Activated CD4-positive, alpha-beta T cell treated with anti-CD3 and anti-CD28 coated beads for 36 hours (primary cell): ENCODE results near the gene OTOGL. TPM values are rescaled to one million over a fixed set of nuclear protein-coding genes. Genes with fewer than 3 reads are reported as not detected.
"Not testable (repeated sequence)": the region's sequence is repeated elsewhere in the genome, so short reads cannot be mapped to it uniquely, and the experiment has no call there.

ENCODE experiments used
- ATAC-seq: fragments of 200-7000 bp; cut with Tn5 transposase; one replicate; pipeline ENCODE4 v1.10.0; 2021; ENCODE audit warnings: mild to moderate bottlenecking, moderate library complexity
- CTCF ChIA-PET: fragments of 350-600 bp; sonication (Branson Sonifier 250); formaldehyde crosslinking; loops from one replicate; lab custom pipeline; 2021; ENCODE audit warnings: antibody characterized with exemption; lab: Charles Lee
- POLR2A ChIA-PET: fragments of 350-600 bp; sonication (Branson Sonifier 250); formaldehyde crosslinking; loops from one replicate; lab custom pipeline; 2021; ENCODE audit warnings: antibody characterized with exemption, inconsistent platforms; lab: Charles Lee
- DNase-seq: peaks from one replicate; pipeline ENCODE4 v3.0.0-alpha.2; 2020
- H3K27ac Mint-ChIP-seq: one replicate; pipeline ENCODE4 v1.8.0; 2021; ENCODE audit warnings: mixed read lengths
- H3K27me3 Mint-ChIP-seq: one replicate; pipeline ENCODE4 v1.8.0; 2021; ENCODE audit warnings: mixed read lengths
- H3K36me3 Mint-ChIP-seq: one replicate; pipeline ENCODE4 v1.8.0; 2021; ENCODE audit warnings: low read depth, mixed read lengths
- H3K4me1 Mint-ChIP-seq: one replicate; pipeline ENCODE4 v1.8.0; 2021; ENCODE audit warnings: mixed read lengths
- H3K4me3 Mint-ChIP-seq: one replicate; pipeline ENCODE4 v1.8.0; 2021; ENCODE audit warnings: mild to moderate bottlenecking, moderate library complexity, mixed read lengths
- H3K9me3 Mint-ChIP-seq: one replicate; pipeline ENCODE4 v1.8.0; 2021; ENCODE audit warnings: low read depth, mixed read lengths
- intact Hi-C, 2 experiments: fragments of 100-400 bp; cut with DNase I in 1 of 2; cut with micrococcal nuclease in 1 of 2; formaldehyde crosslinking; loops; one replicate each; pipeline versions ENCODE4 v1.14.2 to v1.15.1; 2022 to 2024; cut with DNase I, micrococcal nuclease
- total RNA-seq, 2 experiments: library from RNA; stranded (reverse); gene quantifications; one replicate each; pipeline ENCODE4 v1.2.3, GENCODE V29; 2021

Gene OTOGL
- total RNA-seq, 2 experiments from 2014 or later: not detected

DNA sequence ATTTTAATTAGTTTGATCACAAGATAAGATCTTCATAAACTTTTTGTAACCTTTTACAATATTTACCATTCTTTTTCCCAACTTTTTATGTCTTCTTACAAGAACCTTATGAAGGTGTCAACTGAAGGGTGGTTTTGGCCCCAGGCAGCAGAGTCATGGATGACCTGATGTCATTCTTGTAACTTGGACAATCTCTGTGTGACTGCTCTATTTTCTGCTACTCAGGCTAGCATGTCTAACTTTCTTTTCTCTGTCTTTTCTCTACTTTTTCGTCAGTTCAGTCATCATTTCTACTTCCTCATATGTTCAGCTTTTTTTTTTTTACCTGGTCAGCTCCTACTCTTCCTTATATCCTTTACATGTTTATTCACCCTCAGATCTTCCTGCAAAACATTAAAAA lies 194.0 kb downstream of the OTOGL start:
- H3K27ac Mint-ChIP-seq: no peak overlapping the region
- ATAC-seq (no peak), DNase-seq (no peak)
- no peak overlapping the region for H3K4me3 Mint-ChIP-seq
- no peaks in the 10 kb centered on the region for H3K9me3 Mint-ChIP-seq
- H3K36me3 Mint-ChIP-seq: no peaks in the 10 kb centered on the region
- no peaks in the 10 kb centered on the region for H3K4me1 Mint-ChIP-seq
- H3K27me3 Mint-ChIP-seq: peaks cover 2% of the 10 kb centered on the region
- intact Hi-C loops: no loop called here
- ChIA-PET POLR2A (no interaction called here), CTCF (no interaction called here)

- DNase-seq (no peak), ATAC-seq (no peak)
- Mint-ChIP-seq H3K4me3 (no peak overlapping the region), H3K36me3 (no peaks in the 10 kb centered on the region), H3K27me3 (no peaks in the 10 kb centered on the region), H3K9me3 (no peaks in the 10 kb centered on the region), H3K27ac (no peak overlapping the region), H3K4me1 (no peaks in the 10 kb centered on the region)
- intact Hi-C loops: no loop called here
- ChIA-PET CTCF (no interaction called here), POLR2A (no interaction called here)
These were observed 194.4 kb downstream of the OTOGL start for GRCh38 chr12:80293759-80294158.

DNA sequence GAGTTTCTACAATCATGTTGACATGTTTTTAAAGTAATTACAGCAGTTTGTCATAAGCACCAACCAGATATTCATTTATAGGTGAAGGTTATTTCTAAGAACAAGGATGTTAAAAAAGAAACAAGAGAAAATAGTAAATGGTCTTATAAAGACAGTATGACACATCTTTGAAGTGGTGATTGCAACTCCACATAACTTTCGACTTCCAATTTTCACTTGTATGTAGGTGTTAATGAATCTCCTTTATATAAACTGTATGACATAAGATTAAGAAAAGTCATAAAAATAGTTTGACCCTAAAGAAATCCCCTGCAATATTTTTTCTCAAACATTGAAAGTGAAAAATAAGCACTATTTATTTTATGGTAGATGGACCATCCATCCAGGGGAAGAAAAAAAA lies 199.9 kb downstream of the OTOGL start:
- Mint-ChIP-seq H3K27ac (no peak overlapping the region), H3K4me1 (no peaks in the 10 kb centered on the region), H3K9me3 (no peaks in the 10 kb centered on the region), H3K27me3 (no peaks in the 10 kb centered on the region), H3K4me3 (no peak overlapping the region), H3K36me3 (no peaks in the 10 kb centered on the region)
- ATAC-seq (no peak), DNase-seq (no peak)
- CTCF ChIA-PET: no interaction called here
- POLR2A ChIA-PET: no interaction called here
- intact Hi-C loops: no loop called here

- ChIA-PET POLR2A (no interaction called here), CTCF (no interaction called here)
- no peak overlapping the region for H3K4me3 Mint-ChIP-seq
- no peaks in the 10 kb centered on the region for H3K4me1 Mint-ChIP-seq
- no peaks in the 10 kb centered on the region for H3K9me3 Mint-ChIP-seq
- intact Hi-C loops: no loop called here
- DNase-seq (no peak), ATAC-seq (peak; percentile 33)
- H3K27ac Mint-ChIP-seq: no peak overlapping the region
- H3K36me3 Mint-ChIP-seq: no peaks in the 10 kb centered on the region
- H3K27me3 Mint-ChIP-seq: no peaks in the 10 kb centered on the region
These were observed 200.6 kb downstream of the OTOGL start for GRCh38 chr12:80299976-80300375.

DNA sequence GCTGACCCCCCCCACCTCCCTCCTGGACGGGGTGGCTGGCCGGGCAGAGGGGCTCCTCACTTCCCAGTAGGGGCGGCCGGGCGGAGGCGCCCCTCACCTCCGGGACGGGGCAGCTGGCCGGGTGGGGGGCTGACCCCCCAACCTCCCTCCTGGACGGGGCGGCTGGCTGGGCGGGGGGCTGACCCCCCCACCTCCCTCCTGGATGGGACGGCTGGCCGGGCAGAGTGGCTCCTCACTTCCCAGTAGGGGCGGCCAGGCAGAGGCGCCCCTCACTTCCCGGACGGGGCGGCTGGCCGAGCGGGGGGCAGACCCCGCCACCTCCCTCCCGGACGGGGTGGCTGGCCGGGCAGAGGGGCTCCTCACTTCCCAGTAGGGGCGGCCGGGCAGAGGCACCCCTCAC lies 208.1 kb downstream of the OTOGL start:
- CTCF ChIA-PET, H3K36me3 Mint-ChIP-seq, H3K4me1 Mint-ChIP-seq, H3K27ac Mint-ChIP-seq, H3K4me3 Mint-ChIP-seq, ATAC-seq, H3K9me3 Mint-ChIP-seq, intact Hi-C loops, DNase-seq, POLR2A ChIA-PET, H3K27me3 Mint-ChIP-seq: not testable (repeated sequence)

DNA sequence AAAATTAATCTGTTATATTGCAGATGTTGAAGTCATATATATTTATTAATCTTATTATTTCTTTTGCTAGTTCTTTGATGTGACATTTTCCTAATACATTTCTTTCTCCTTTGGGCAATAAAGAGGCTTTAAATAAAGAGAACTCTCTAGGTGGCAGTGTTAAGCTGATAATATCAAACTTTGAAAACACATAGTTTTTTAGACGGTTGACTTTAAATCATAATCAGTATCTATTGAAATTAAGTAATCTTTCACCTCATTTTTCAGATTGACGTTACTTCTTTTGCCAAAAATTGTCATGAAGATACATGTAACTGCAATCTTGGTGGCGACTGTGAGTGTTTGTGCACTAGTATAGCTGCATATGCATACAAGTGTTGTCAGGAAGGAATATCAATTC lies 213.9 kb downstream of the OTOGL start:
- H3K27ac Mint-ChIP-seq: no peak overlapping the region
- H3K4me3 Mint-ChIP-seq: no peak overlapping the region
- no peaks in the 10 kb centered on the region for H3K36me3 Mint-ChIP-seq
- peaks cover 2% of the 10 kb centered on the region for H3K27me3 Mint-ChIP-seq
- CTCF ChIA-PET: interaction anchor here (0.7 kb wide), 1 partner anchor 13 kb away, joined by 3 read pairs; no protein-coding TSS in a partner anchor
- intact Hi-C loops: no loop called here
- no peaks in the 10 kb centered on the region for H3K9me3 Mint-ChIP-seq
- ATAC-seq (no peak), DNase-seq (no peak)
- POLR2A ChIA-PET: no interaction called here
- no peaks in the 10 kb centered on the region for H3K4me1 Mint-ChIP-seq

DNA sequence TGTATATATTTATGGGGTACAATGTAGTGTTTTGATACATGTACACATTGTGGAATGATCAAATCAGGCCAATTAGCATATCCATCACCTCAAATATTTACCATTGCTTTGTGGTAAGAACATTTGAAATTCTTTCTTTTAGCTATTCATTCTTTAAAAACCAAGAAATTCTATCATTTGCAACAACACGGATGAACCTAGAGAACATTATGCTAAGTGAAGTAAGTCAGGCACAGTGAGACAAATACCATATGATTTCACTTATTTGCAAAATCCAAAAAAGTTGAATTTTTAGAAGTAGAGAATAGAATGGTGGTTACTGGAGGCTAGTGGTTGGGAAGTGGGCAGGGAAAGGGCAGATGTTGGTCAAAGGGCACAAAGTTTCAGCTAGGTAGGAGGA lies 215.4 kb downstream of the OTOGL start:
- Mint-ChIP-seq H3K4me3 (no peak overlapping the region), H3K27ac (no peak overlapping the region), H3K27me3 (peaks cover 2% of the 10 kb centered on the region), H3K4me1 (no peaks in the 10 kb centered on the region), H3K9me3 (no peaks in the 10 kb centered on the region), H3K36me3 (no peaks in the 10 kb centered on the region)
- DNase-seq (no peak), ATAC-seq (no peak)
- intact Hi-C loops: no loop called here
- ChIA-PET CTCF (no interaction called here), POLR2A (no interaction called here)

GRCh38 chr12:80316222-80316621 lies 216.9 kb downstream of the OTOGL start:
- ATAC-seq (no peak), DNase-seq (no peak)
- Mint-ChIP-seq H3K27ac (no peak overlapping the region), H3K27me3 (peaks cover 2% of the 10 kb centered on the region), H3K9me3 (no peaks in the 10 kb centered on the region), H3K4me1 (no peaks in the 10 kb centered on the region), H3K36me3 (no peaks in the 10 kb centered on the region), H3K4me3 (no peak overlapping the region)
- intact Hi-C loops: no loop called here
- ChIA-PET POLR2A (no interaction called here), CTCF (no interaction called here)

DNA sequence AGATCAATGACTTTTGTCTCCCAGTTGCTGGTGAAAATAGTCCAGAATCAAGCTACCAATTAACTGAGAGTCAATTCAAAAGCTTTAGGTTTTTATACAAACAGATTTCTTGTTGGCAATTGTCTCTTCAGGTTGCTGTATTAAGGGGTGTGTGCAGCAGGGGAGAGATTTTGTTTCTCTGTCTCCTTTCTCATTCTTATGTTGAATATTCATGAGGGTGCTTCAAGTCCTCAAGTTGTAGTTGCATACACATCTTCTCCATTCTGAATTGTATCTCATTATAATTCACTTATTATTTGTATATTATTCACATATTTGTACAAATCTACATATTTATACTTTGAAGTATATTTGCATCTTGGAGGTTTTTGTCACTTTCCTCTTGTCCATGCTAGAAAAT lies 218.0 kb downstream of the OTOGL start:
- ChIA-PET CTCF (no interaction called here), POLR2A (no interaction called here)
- intact Hi-C loops: no loop called here
- H3K36me3 Mint-ChIP-seq: no peaks in the 10 kb centered on the region
- H3K27ac Mint-ChIP-seq: no peak overlapping the region
- DNase-seq (no peak), ATAC-seq (no peak)
- no peak overlapping the region for H3K4me3 Mint-ChIP-seq
- no peaks in the 10 kb centered on the region for H3K4me1 Mint-ChIP-seq
- no peaks in the 10 kb centered on the region for H3K9me3 Mint-ChIP-seq
- H3K27me3 Mint-ChIP-seq: peaks cover 2% of the 10 kb centered on the region

DNA sequence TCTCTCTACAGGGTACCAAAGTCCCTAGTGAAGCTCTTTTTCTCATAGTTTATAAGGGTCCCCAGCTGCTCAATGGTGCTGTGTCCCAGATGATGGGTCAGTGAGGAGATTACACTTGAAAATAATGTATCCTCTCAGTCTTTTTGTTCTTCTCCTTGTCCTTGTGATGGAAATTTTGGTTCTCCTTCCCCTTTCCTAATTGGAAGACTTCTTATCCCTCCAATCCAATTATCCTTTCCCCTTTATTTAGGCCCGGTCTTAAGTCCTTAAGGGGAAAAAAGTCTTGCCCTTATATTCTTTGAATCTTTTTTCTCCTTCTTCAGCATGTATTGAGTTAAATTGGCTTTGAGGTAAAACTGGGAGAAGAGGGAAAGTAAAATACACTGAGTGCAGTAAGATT lies 218.6 kb downstream of the OTOGL start:
- POLR2A ChIA-PET: no interaction called here
- no peak for ATAC-seq
- Mint-ChIP-seq H3K27ac (no peak overlapping the region), H3K4me1 (no peaks in the 10 kb centered on the region), H3K36me3 (no peaks in the 10 kb centered on the region), H3K27me3 (peaks cover 2% of the 10 kb centered on the region), H3K4me3 (no peak overlapping the region), H3K9me3 (no peaks in the 10 kb centered on the region)
- intact Hi-C loops: no loop called here
- CTCF ChIA-PET: interaction anchor here (1.2 kb wide), 1 partner anchor 20 kb away, joined by 3 read pairs; no protein-coding TSS in a partner anchor
- no peak for DNase-seq

- no peak overlapping the region for H3K27ac Mint-ChIP-seq
- ATAC-seq (no peak), DNase-seq (no peak)
- intact Hi-C loops: no loop called here
- CTCF ChIA-PET: interaction anchor here (0.6 to 1.1 kb wide), 2 partner anchors 11 to 1245 kb away, joined by 3 to 4 read pairs; no protein-coding TSS in a partner anchor
- H3K27me3 Mint-ChIP-seq: no peaks in the 10 kb centered on the region
- no peaks in the 10 kb centered on the region for H3K36me3 Mint-ChIP-seq
- no peak overlapping the region for H3K4me3 Mint-ChIP-seq
- no peaks in the 10 kb centered on the region for H3K9me3 Mint-ChIP-seq
- POLR2A ChIA-PET: no interaction called here
- no peaks in the 10 kb centered on the region for H3K4me1 Mint-ChIP-seq
These were observed 220.9 kb downstream of the OTOGL start for GRCh38 chr12:80320121-80320678.

- H3K27ac Mint-ChIP-seq: no peak overlapping the region
- H3K4me1 Mint-ChIP-seq: no peaks in the 10 kb centered on the region
- no peak for ATAC-seq
- no peaks in the 10 kb centered on the region for H3K9me3 Mint-ChIP-seq
- H3K36me3 Mint-ChIP-seq: no peaks in the 10 kb centered on the region
- H3K27me3 Mint-ChIP-seq: no peaks in the 10 kb centered on the region
- CTCF ChIA-PET: no interaction called here
- no peak for DNase-seq
- POLR2A ChIA-PET: interaction anchor here (0.5 kb wide), 1 partner anchor 1426 kb away, joined by 6 read pairs; no protein-coding TSS in a partner anchor
- H3K4me3 Mint-ChIP-seq: no peak overlapping the region
- intact Hi-C loops: no loop called here
These were observed 222.3 kb downstream of the OTOGL start for GRCh38 chr12:80321653-80322052.
